ENCODE data around the gene TNFRSF1A.

GRCh38 chr12:6382371-6382770 is 40.5 kb upstream of the TNFRSF1A start:
- TF ChIP-seq CTCF (IDR thresholded peaks at IDR 0.05), result no peak
- no peak for TF ChIP-seq POLR2A (IDR thresholded peaks at IDR 0.05)

Measured in esophagus squamous epithelium (tissue), 4 donors.